IMR-90 (cell line): ENCODE results near the gene SLC4A5.

Experiments
- BHLHE40 ChIP-seq: fragments of 150-350 bp; IDR thresholded peaks from 2 replicates; pipeline ENCODE4 v1.6.1; 2016; ENCODE audit warnings: mild to moderate bottlenecking, low read depth, low read length
- CEBPB ChIP-seq: IDR thresholded peaks from 2 replicates; pipeline ENCODE4 v1.6.1; 2012; ENCODE audit warnings: low read depth, low read length, improper control_type of control experiment
- CHD1 ChIP-seq: IDR thresholded peaks from 2 replicates; pipeline ENCODE4 v1.6.1; 2012; ENCODE audit warnings: low read depth, low read length, improper control_type of control experiment
- CTCF ChIP-seq: conservative IDR thresholded peaks from 2 replicates; pipeline ENCODE4 v1.5.1; 2012; ENCODE audit warnings: mild to moderate bottlenecking, low read depth, low read length, improper control_type of control experiment
- ELK1 ChIP-seq: fragments of 150-350 bp; IDR thresholded peaks from 2 replicates; pipeline ENCODE4 v1.6.1; 2016; ENCODE audit warnings: low read depth, mild to moderate bottlenecking, low read length, moderate library complexity, borderline replicate concordance
- FOS ChIP-seq: fragments of 150-350 bp; IDR thresholded peaks from 2 replicates; pipeline ENCODE4 v1.6.1; 2016; ENCODE audit warnings: low read depth, low read length
- MXI1 ChIP-seq: IDR thresholded peaks from 2 replicates; pipeline ENCODE4 v1.6.1; 2012; ENCODE audit warnings: low read depth, mild to moderate bottlenecking, low read length, moderate library complexity, borderline replicate concordance
- NFE2L2 ChIP-seq: fragments of 150-350 bp; IDR thresholded peaks from 2 replicates; pipeline ENCODE4 v1.6.1; 2016; ENCODE audit warnings: low read depth, mild to moderate bottlenecking, low read length
- POLR2A ChIP-seq: IDR thresholded peaks from 2 replicates; pipeline ENCODE4 v1.6.1; 2012; ENCODE audit warnings: mild to moderate bottlenecking, low read depth, low read length
- RAD21 ChIP-seq: IDR thresholded peaks from 2 replicates; pipeline ENCODE4 v1.6.1; 2012; ENCODE audit warnings: low read length, improper control_type of control experiment
- RFX5 ChIP-seq: IDR thresholded peaks from 2 replicates; pipeline ENCODE4 v1.8.0; 2012; ENCODE audit warnings: low read depth, mild to moderate bottlenecking, low read length, moderate library complexity
- SMC3 ChIP-seq: fragments of 150-350 bp; IDR thresholded peaks from 2 replicates; pipeline ENCODE4 v1.6.1; 2016; ENCODE audit warnings: low read depth, mild to moderate bottlenecking, antibody characterized with exemption, low read length, moderate library complexity
- USF2 ChIP-seq: fragments of 150-350 bp; IDR thresholded peaks from 2 replicates; pipeline ENCODE4 v1.6.1; 2017; ENCODE audit warnings: mild to moderate bottlenecking, antibody characterized with exemption, low read length, low read depth

GRCh38 chr2:74366036-74366435 lies 22.8 kb upstream of the SLC4A5 start:
- TF ChIP-seq CTCF (no peak), CEBPB (no peak), BHLHE40 (no peak), NFE2L2 (no peak), POLR2A (no peak), RFX5 (no peak), RAD21 (no peak), MXI1 (no peak), FOS (no peak), USF2 (no peak), SMC3 (no peak), ELK1 (no peak), CHD1 (no peak)
